Caco-2 (cell line): ENCODE data around the gene ZNF563. TPM values are rescaled to one million over a fixed set of nuclear protein-coding genes. Genes with fewer than 3 reads are reported as not detected.
A peak's percentile ranks its signal among the peaks of the same experiment; 100 is the strongest.

ENCODE experiments used
- BruUV-seq: library from RNA; stranded (reverse); fragments of 400-500 nt; replicated peaks from 2 replicates; lab custom pipeline; 2021; lab: Mats Ljungman, UMichigan
- CTCF ChIA-PET: fragments of 300-600 bp; sonication (Branson Sonifier 250); formaldehyde crosslinking; loops from one replicate; lab custom pipeline; 2022; ENCODE audit warnings: antibody characterized with exemption; lab: Charles Lee
- POLR2A ChIA-PET: fragments of 300-600 bp; sonication (Branson Sonifier 250); formaldehyde crosslinking; loops from one replicate; lab custom pipeline; 2022; ENCODE audit warnings: antibody characterized with exemption; lab: Charles Lee
- DNase-seq, 2 experiments: peaks; one replicate each; pipeline versions ENCODE4 v3.0.0 to v3.0.0-alpha.2; 2020 to 2022
- H3K27me3 ChIP-seq: replicated peaks from 2 replicates; pipeline ENCODE4 v1.6.0; 2011; ENCODE audit warnings: low read length; ENCODE audit not compliant: control insufficient read depth, insufficient read depth
- H3K36me3 ChIP-seq: 2 replicates; pipeline ENCODE4 v1.5.1; 2011; ENCODE audit warnings: low read length; ENCODE audit not compliant: control insufficient read depth, insufficient read depth
- H3K4me1 ChIP-seq: fragments of 250-450 bp; sonication (Bioruptor Pico); 2 replicates; pipeline ENCODE4 v1.5.1; 2020; ENCODE audit warnings: mild to moderate bottlenecking
- H3K4me3 ChIP-seq: 2 replicates; pipeline ENCODE4 v1.5.1; 2011; ENCODE audit warnings: low read depth, mild to moderate bottlenecking, control low read depth, low read length
- H3K9me3 ChIP-seq: fragments of 250-450 bp; sonication (Bioruptor Pico); 2 replicates; pipeline ENCODE4 v1.5.1; 2020; ENCODE audit warnings: mild to moderate bottlenecking, moderate library complexity
- H3K27ac Mint-ChIP-seq: one replicate; pipeline ENCODE4 v1.8.0; 2022; ENCODE audit warnings: mixed read lengths; ENCODE audit not compliant: unreplicated experiment
- H3K27me3 Mint-ChIP-seq: one replicate; pipeline ENCODE4 v1.8.0; 2022; ENCODE audit warnings: mixed read lengths; ENCODE audit not compliant: insufficient read depth, unreplicated experiment
- H3K36me3 Mint-ChIP-seq: one replicate; pipeline ENCODE4 v1.8.0; 2022; ENCODE audit warnings: mild to moderate bottlenecking, mixed read lengths; ENCODE audit not compliant: insufficient read depth, unreplicated experiment
- H3K4me1 Mint-ChIP-seq: one replicate; pipeline ENCODE4 v1.8.0; 2022; ENCODE audit warnings: low read depth, mixed read lengths; ENCODE audit not compliant: unreplicated experiment
- H3K4me3 Mint-ChIP-seq: one replicate; pipeline ENCODE4 v1.8.0; 2022; ENCODE audit warnings: mild to moderate bottlenecking, moderate library complexity, mixed read lengths; ENCODE audit not compliant: unreplicated experiment
- H3K9me3 Mint-ChIP-seq: one replicate; pipeline ENCODE4 v1.8.0; 2022; ENCODE audit warnings: mixed read lengths; ENCODE audit not compliant: unreplicated experiment
- intact Hi-C: fragments of 100-400 bp; cut with micrococcal nuclease; formaldehyde crosslinking; loops from one replicate; pipeline ENCODE4 v1.10.0; 2022; ENCODE audit not compliant: unreplicated experiment
- total RNA-seq: library from RNA; stranded (reverse); gene quantifications from 2 replicates; pipeline ENCODE4 v1.2.3, GENCODE V29; 2022
- TF ChIP-seq, protein P1 (sequence below), 2 experiments: fragments of 200-600 bp in 1 of 2; IDR thresholded peaks; 1 replicate in 1 of 2; 2 replicates in 1 of 2; pipeline versions ENCODE4 v1.5.1 to v1.8.0; 2011 to 2022; ENCODE audit warnings: antibody characterized with exemption in 1 of 2, control low read depth in 1 of 2, inconsistent platforms in 1 of 2, low read depth in 1 of 2, low read length in 1 of 2, mild to moderate bottlenecking in 1 of 2, moderate library complexity in 1 of 2; ENCODE audit not compliant: insufficient read depth in 1 of 2, severe bottlenecking in 1 of 2, unreplicated experiment in 1 of 2

Gene ZNF563
- total RNA-seq, 1 experiment from 2014 or later: 3.0 TPM

DNA sequence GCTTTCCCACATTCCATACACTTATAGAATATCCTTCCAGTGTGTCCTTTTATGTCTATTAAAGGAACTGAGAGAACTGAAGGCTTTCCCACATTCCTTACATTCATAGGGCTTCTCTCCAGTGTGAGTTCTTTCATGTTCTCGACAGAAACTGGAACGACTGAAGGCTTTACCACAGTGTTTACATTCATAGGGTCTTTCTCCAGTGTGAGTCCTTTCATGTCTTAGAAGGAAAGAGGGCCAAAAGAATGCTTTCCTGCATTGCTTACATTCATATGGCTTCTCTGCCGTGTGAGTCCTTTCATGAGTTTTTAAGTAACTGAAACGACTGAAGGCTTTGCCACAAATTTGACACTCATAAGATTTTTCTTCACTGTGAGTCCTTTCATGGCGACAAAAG is 61.0 kb downstream of the ZNF563 start:
- H3K4me1 ChIP-seq: no peaks in the 10 kb centered on the region

DNA sequence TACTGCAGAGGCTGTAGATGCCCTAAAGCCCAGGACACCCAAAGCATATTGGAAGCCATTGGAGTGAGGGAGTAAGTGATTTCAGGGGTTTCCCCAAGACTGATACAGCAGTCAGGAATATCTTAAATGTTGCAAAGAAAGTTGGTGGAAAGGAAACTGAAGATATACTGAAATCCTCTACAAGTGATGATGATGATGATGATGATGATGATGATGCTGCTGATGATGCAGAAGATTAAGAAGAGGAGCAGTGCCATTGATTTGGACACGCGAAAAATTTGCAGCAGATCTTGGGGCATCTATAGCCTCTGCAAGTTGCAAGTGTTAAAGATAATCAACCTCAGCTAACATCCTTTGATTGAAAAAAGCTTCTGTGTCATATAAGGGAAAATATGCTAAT is 62.6 kb downstream of the ZNF563 start:
- intact Hi-C loops: no loop called here
- no peaks in the 10 kb centered on the region for H3K4me1 Mint-ChIP-seq
- no peak overlapping the region for H3K4me3 Mint-ChIP-seq
- no peak for DNase-seq
- H3K9me3 Mint-ChIP-seq: peaks cover 35% of the 10 kb centered on the region
- no TSS peak for BruUV-seq
- TF ChIP-seq, protein P1, sequence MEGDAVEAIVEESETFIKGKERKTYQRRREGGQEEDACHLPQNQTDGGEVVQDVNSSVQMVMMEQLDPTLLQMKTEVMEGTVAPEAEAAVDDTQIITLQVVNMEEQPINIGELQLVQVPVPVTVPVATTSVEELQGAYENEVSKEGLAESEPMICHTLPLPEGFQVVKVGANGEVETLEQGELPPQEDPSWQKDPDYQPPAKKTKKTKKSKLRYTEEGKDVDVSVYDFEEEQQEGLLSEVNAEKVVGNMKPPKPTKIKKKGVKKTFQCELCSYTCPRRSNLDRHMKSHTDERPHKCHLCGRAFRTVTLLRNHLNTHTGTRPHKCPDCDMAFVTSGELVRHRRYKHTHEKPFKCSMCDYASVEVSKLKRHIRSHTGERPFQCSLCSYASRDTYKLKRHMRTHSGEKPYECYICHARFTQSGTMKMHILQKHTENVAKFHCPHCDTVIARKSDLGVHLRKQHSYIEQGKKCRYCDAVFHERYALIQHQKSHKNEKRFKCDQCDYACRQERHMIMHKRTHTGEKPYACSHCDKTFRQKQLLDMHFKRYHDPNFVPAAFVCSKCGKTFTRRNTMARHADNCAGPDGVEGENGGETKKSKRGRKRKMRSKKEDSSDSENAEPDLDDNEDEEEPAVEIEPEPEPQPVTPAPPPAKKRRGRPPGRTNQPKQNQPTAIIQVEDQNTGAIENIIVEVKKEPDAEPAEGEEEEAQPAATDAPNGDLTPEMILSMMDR (IDR thresholded peaks at IDR 0.05; ENCODE audit: insufficient read depth in 1 of 2, low read depth in 1 of 2, low read length in 1 of 2, severe bottlenecking in 1 of 2, unreplicated experiment in 1 of 2): no peak
- H3K27me3 Mint-ChIP-seq: no peaks in the 10 kb centered on the region
- H3K36me3 Mint-ChIP-seq: peaks cover 33% of the 10 kb centered on the region
- CTCF ChIA-PET: no interaction called here
- POLR2A ChIA-PET: no interaction called here
- no peaks in the 10 kb centered on the region for H3K4me1 ChIP-seq
- H3K27ac Mint-ChIP-seq: no peak overlapping the region
- H3K9me3 ChIP-seq: peaks cover 26% of the 10 kb centered on the region; the same call in 1 of the 2 replicates
- no peaks in the 10 kb centered on the region for H3K27me3 ChIP-seq
- no peak overlapping the region for H3K4me3 ChIP-seq
- H3K36me3 ChIP-seq: peaks cover 1% of the 10 kb centered on the region; the same call in 1 of the 2 replicates

More for the DNA sequence above, 61.0 kb downstream of the ZNF563 start:
- H3K4me1 Mint-ChIP-seq: no peaks in the 10 kb centered on the region
- intact Hi-C loops: no loop called here
- CTCF ChIA-PET: no interaction called here
- Histone ChIP-seq H3K27me3 (no peaks in the 10 kb centered on the region), H3K9me3 (peaks cover 34% of the 10 kb centered on the region; the same call in 1 of the 2 replicates), H3K4me3 (no peak overlapping the region), H3K36me3 (peaks cover 1% of the 10 kb centered on the region; the same call in 1 of the 2 replicates)
- peaks cover 49% of the 10 kb centered on the region for H3K36me3 Mint-ChIP-seq
- peaks cover 49% of the 10 kb centered on the region for H3K9me3 Mint-ChIP-seq
- no peak overlapping the region for H3K4me3 Mint-ChIP-seq
- TF ChIP-seq, protein P1 (IDR thresholded peaks at IDR 0.05; ENCODE audit: insufficient read depth in 1 of 2, low read depth in 1 of 2, low read length in 1 of 2, severe bottlenecking in 1 of 2, unreplicated experiment in 1 of 2): no peak
- no peaks in the 10 kb centered on the region for H3K27me3 Mint-ChIP-seq
- H3K27ac Mint-ChIP-seq: no peak overlapping the region
- BruUV-seq: TSS peak; percentile 22
- DNase-seq: no peak
- POLR2A ChIA-PET: no interaction called here

Other genes with a start within 250 kb of the ZNF563 start
- gene ZNF20, start 193.3 kb downstream of the ZNF563 start, total RNA-seq: 5.8 TPM in 2 replicates
- gene ZNF625, start 176.9 kb downstream of the ZNF563 start, total RNA-seq: not detected in 2 replicates
- gene ZNF136, start 170.5 kb downstream of the ZNF563 start, total RNA-seq: 3.6 and 5.6 TPM in 2 replicates
- gene ZNF44, start 38.8 kb downstream of the ZNF563 start, total RNA-seq: 6.7 and 8.0 TPM in 2 replicates
- gene ZNF442, start 32.0 kb upstream of the ZNF563 start, total RNA-seq: 1.9 and 3.1 TPM in 2 replicates
- gene ZNF799, start 67.6 kb upstream of the ZNF563 start, total RNA-seq: 7.4 and 8.0 TPM in 2 replicates
- 5.1 and 6.1 TPM in 2 replicates for gene ZNF443, start 107.4 kb upstream of the ZNF563 start, total RNA-seq
- gene ZNF709, start 151.2 kb upstream of the ZNF563 start, total RNA-seq: 1.7 and 2.4 TPM in 2 replicates
- gene ZNF564, start 217.8 kb upstream of the ZNF563 start, total RNA-seq: 11.1 and 11.6 TPM in 2 replicates